Activated CD8-positive, alpha-beta memory T cell treated with anti-CD3 and anti-CD28 coated beads, Interleukin-2, amount 50 U/mL, for 48 hours (primary cell): ENCODE data around the gene CC2D1B.
"Not testable (repeated sequence)": the region's sequence is repeated elsewhere in the genome, so short reads cannot be mapped to it uniquely, and the experiment has no call there.

Source experiments
- DNase-seq: peaks from one replicate; pipeline ENCODE4 v3.0.0-alpha.2; 2020

Gene CC2D1B

GRCh38 chr1:52365746-52366516 is at the start of gene CC2D1B:
CC2D1B (minus strand) TSS chr1:52366205; CDS start chr1:52364620, 1,585 bp downstream.
- DNase-seq: peak; percentile 99

GRCh38 chr1:52414942-52415341 is 48.9 kb upstream of the CC2D1B start:
- DNase-seq: no peak

GRCh38 chr1:52413410-52413989 is 47.5 kb upstream of the CC2D1B start:
- DNase-seq: no peak

- no peak for DNase-seq
Observed at GRCh38 chr1:52404975-52405338, 39.0 kb upstream of the CC2D1B start.

GRCh38 chr1:52404116-52404974 is 38.3 kb upstream of the CC2D1B start, which contains the start of the genes ORC1 and PRPF38A:
ORC1 (minus strand) TSS chr1:52404423; CDS start chr1:52402223, 2,200 bp downstream.
PRPF38A (plus strand) TSS chr1:52404602; CDS start chr1:52404750, 148 bp downstream.
- DNase-seq: peak; percentile 98

- DNase-seq: no peak
Observed at GRCh38 chr1:52403566-52404115, 37.6 kb upstream of the CC2D1B start.

- DNase-seq: no peak
Observed at GRCh38 chr1:52402860-52403240, 36.8 kb upstream of the CC2D1B start.

GRCh38 chr1:52400131-52400530 is 34.1 kb upstream of the CC2D1B start:
- no peak for DNase-seq

GRCh38 chr1:52399629-52400028 is 33.6 kb upstream of the CC2D1B start:
- no peak for DNase-seq

GRCh38 chr1:52393174-52393573 is 27.2 kb upstream of the CC2D1B start:
- DNase-seq: no peak

GRCh38 chr1:52386458-52386857 is 20.5 kb upstream of the CC2D1B start:
- peak; percentile 13 for DNase-seq

- no peak for DNase-seq
Observed at GRCh38 chr1:52385376-52385775, 19.4 kb upstream of the CC2D1B start.

GRCh38 chr1:52369851-52370250 is 3.8 kb upstream of the CC2D1B start:
- not testable (repeated sequence) for DNase-seq

GRCh38 chr1:52368383-52369172 is 2.6 kb upstream of the CC2D1B start:
- peak; percentile 77 for DNase-seq

GRCh38 chr1:52367272-52367671 is 1.3 kb upstream of the CC2D1B start:
- no peak for DNase-seq

GRCh38 chr1:52366517-52366827 is 467 bp upstream of the CC2D1B start:
- DNase-seq: no peak

- DNase-seq: peak; percentile 63
Observed at GRCh38 chr1:52365071-52365745, 797 bp downstream of the CC2D1B start.

GRCh38 chr1:52364235-52364839 is 1.7 kb downstream of the CC2D1B start:
- no peak for DNase-seq

GRCh38 chr1:52360595-52360968 is 5.4 kb downstream of the CC2D1B start:
- DNase-seq: no peak

- no peak for DNase-seq
Observed at GRCh38 chr1:52359676-52360594, 6.1 kb downstream of the CC2D1B start.
